ENCODE measurements around the gene TFDP1. TPM values are rescaled to one million over a fixed set of nuclear protein-coding genes. Genes with fewer than 3 reads are reported as not detected.

TFDP1 gene
- total RNA-seq, 3 donors from 2014 or later, result 31.8 to 34.0 (median 33.3) TPM

GRCh38 chr13:113616281-113616906 is 31.8 kb downstream of the TFDP1 start:
- no peak overlapping the region for H3K27ac ChIP-seq
- no peak for DNase-seq (ENCODE audit: low spot score in 2 of 2)
- no peak for TF ChIP-seq POLR2A (IDR thresholded peaks at IDR 0.05)
- TF ChIP-seq CTCF (IDR thresholded peaks at IDR 0.05), result no peak
- no peak for TF ChIP-seq POLR2AphosphoS5 (IDR thresholded peaks at IDR 0.05)

GRCh38 chr13:113616991-113617749 is 32.6 kb downstream of the TFDP1 start:
- TF ChIP-seq POLR2A (IDR thresholded peaks at IDR 0.05) (no peak), POLR2AphosphoS5 (IDR thresholded peaks at IDR 0.05) (no peak), CTCF (IDR thresholded peaks at IDR 0.05) (no peak)
- no peaks in the 10 kb centered on the region for H3K36me3 ChIP-seq
- no peak overlapping the region for H3K27ac ChIP-seq
- intact Hi-C loops (cut with DNase I; ENCODE audit: low total_unique reads), result no loop called here
- no peaks in the 10 kb centered on the region for H3K9me3 ChIP-seq
- no peak overlapping the region for H3K4me3 ChIP-seq
- no peaks in the 10 kb centered on the region for H3K4me1 ChIP-seq
- no peaks in the 10 kb centered on the region for H3K27me3 ChIP-seq
- DNase-seq (ENCODE audit: low spot score in 2 of 2), result no peak

More at GRCh38 chr13:113616281-113616906, 31.8 kb downstream of the TFDP1 start:
- H3K4me3 ChIP-seq, result no peak overlapping the region
- H3K27me3 ChIP-seq, result no peaks in the 10 kb centered on the region
- H3K36me3 ChIP-seq, result no peaks in the 10 kb centered on the region
- H3K4me1 ChIP-seq, result no peaks in the 10 kb centered on the region
- intact Hi-C loops (cut with DNase I; ENCODE audit: low total_unique reads), result no loop called here
- H3K9me3 ChIP-seq, result no peaks in the 10 kb centered on the region

- no peak for TF ChIP-seq CTCF (IDR thresholded peaks at IDR 0.05)
- no peak for TF ChIP-seq POLR2A (IDR thresholded peaks at IDR 0.05)
- TF ChIP-seq POLR2AphosphoS5 (IDR thresholded peaks at IDR 0.05), result no peak
- H3K36me3 ChIP-seq, result no peaks in the 10 kb centered on the region
- H3K4me3 ChIP-seq, result no peak overlapping the region
- H3K27ac ChIP-seq, result no peak overlapping the region
- intact Hi-C loops (cut with DNase I; ENCODE audit: low total_unique reads), result no loop called here
- no peaks in the 10 kb centered on the region for H3K9me3 ChIP-seq
- DNase-seq (ENCODE audit: low spot score in 2 of 2), result no peak
- H3K4me1 ChIP-seq, result no peaks in the 10 kb centered on the region
- no peaks in the 10 kb centered on the region for H3K27me3 ChIP-seq
Observed at GRCh38 chr13:113617961-113618360, 33.4 kb downstream of the TFDP1 start.

DNA sequence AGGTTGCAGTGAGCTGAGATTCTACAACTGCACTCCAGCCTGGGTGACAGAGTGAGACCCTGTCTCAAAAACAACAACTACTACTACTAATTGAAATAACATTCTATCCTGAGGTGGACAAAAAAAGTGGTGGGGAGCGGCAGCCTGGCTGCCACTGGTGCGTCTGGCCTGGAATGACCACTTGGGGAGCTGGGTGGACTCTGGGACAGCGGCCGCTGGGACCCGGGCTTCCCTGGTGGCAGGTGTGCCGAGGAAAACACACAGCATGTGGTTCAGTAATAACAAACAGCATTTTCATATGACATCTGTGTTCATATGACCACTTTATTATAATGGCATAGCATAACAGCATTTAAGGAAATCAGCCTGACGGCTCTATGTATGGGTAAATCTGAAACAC is 33.9 kb downstream of the TFDP1 start:
- no peaks in the 10 kb centered on the region for H3K4me1 ChIP-seq
- TF ChIP-seq CTCF (IDR thresholded peaks at IDR 0.05), result no peak
- TF ChIP-seq POLR2AphosphoS5 (IDR thresholded peaks at IDR 0.05), result no peak
- no peak for TF ChIP-seq POLR2A (IDR thresholded peaks at IDR 0.05)
- no peaks in the 10 kb centered on the region for H3K36me3 ChIP-seq
- H3K4me3 ChIP-seq, result no peak overlapping the region
- no peak overlapping the region for H3K27ac ChIP-seq
- no peak for DNase-seq (ENCODE audit: low spot score in 2 of 2)
- no peaks in the 10 kb centered on the region for H3K9me3 ChIP-seq
- H3K27me3 ChIP-seq, result no peaks in the 10 kb centered on the region
- intact Hi-C loops (cut with DNase I; ENCODE audit: low total_unique reads), result no loop called here

Data from breast epithelium (tissue), 4 donors.